ENCODE results near the gene TRIM65. TPM values are rescaled to one million over a fixed set of nuclear protein-coding genes. Genes with fewer than 3 reads are reported as not detected.

The TRIM65 gene
- total and polyA plus RNA-seq, 10 of the 15 experiments (the other 5 are each of a cell fraction or from before 2014, with no cell fraction given), result 1.4 to 26.0 (median 10.8) TPM

- Histone ChIP-seq H3K36me3 (ENCODE audit: control insufficient read depth in 2 of 2, insufficient read depth in 2 of 2, low read length in 1 of 2) (peaks cover 0 to 1% of the 10 kb centered on the region in 2 experiments), H3K4me3 (no peak overlapping the region), H4K20me1 (ENCODE audit: control insufficient read depth, insufficient read depth) (no peaks in the 10 kb centered on the region), H3K9me3 (replicated peaks; ENCODE audit: control insufficient read depth, insufficient read depth, low read length) (no peaks in the 10 kb centered on the region), H3K79me2 (ENCODE audit: control insufficient read depth, insufficient read depth, low read length) (peaks cover 18% of the 10 kb centered on the region), H3K4me2 (ENCODE audit: control insufficient read depth, insufficient read depth) (no peak overlapping the region), H3K9ac (ENCODE audit: control insufficient read depth, insufficient read depth, low read length) (no peak overlapping the region), H3K27me3 (replicated peaks in 1 of 2; ENCODE audit: control insufficient read depth in 2 of 2, insufficient read depth in 2 of 2, low read length in 1 of 2) (no peaks in the 10 kb centered on the region), H3K4me1 (ENCODE audit: control insufficient read depth, insufficient read depth, low read length) (peaks cover 5% of the 10 kb centered on the region), H2AFZ (ENCODE audit: control insufficient read depth, low read depth, low read length) (no peak overlapping the region), H3K27ac (ENCODE audit: control insufficient read depth, insufficient read depth) (no peak overlapping the region)
- ChIA-PET RAD21 (ENCODE audit: unreplicated experiment) (no interaction called here), CTCF (interaction anchor here (0.8 kb wide), 1 partner anchor 8 kb away, joined by 3 read pairs; no protein-coding TSS in a partner anchor), POLR2A (no interaction called here), SMC1A (ENCODE audit: uncharacterized antibody, unreplicated experiment) (interaction anchor here (0.6 to 0.9 kb wide), 2 partner anchors 31 to 60 kb away, joined by 3 to 4 read pairs; a partner anchor contains a TSS)
- intact Hi-C loops (cut with micrococcal nuclease; ENCODE audit: unreplicated experiment) (no loop called here), in situ Hi-C loops (cut with MboI) (no loop called here)
- WGBS (ENCODE audit: insufficient coverage, insufficient replicate concordance, low lambda C conversion rate, missing lambda C conversion rate), result 89% methylated on average over 31 of the region's 36 CpGs
- no peak for TF ChIP-seq CHD1 (IDR thresholded peaks at IDR 0.05; ENCODE audit: low read depth, low read length)
- TF ChIP-seq RELA (IDR thresholded peaks at IDR 0.05; ENCODE audit: borderline replicate concordance, partially characterized antibody), result no peak
- no peak for TF ChIP-seq ZBTB40 (IDR thresholded peaks at IDR 0.05; ENCODE audit: borderline replicate concordance)
- TF ChIP-seq PAX5 (IDR thresholded peaks at IDR 0.05; ENCODE audit: borderline replicate concordance, low read depth, low read length), result no peak
- no peak for TF ChIP-seq ZNF24 (IDR thresholded peaks at IDR 0.05)
- TF ChIP-seq SRF (IDR thresholded peaks at IDR 0.05; ENCODE audit: low read depth in 2 of 2, low read length in 2 of 2), result no peak
- TF ChIP-seq SREBF2 (IDR thresholded peaks at IDR 0.05; ENCODE audit: low read length), result no peak
- no peak for TF ChIP-seq LARP7 (IDR thresholded peaks at IDR 0.05)
- no peak for TF ChIP-seq SUZ12 (IDR thresholded peaks at IDR 0.05; ENCODE audit: unreplicated experiment)
- no peak for TF ChIP-seq IKZF2 (IDR thresholded peaks at IDR 0.05)
- no peak for TF ChIP-seq HDGF (IDR thresholded peaks at IDR 0.05)
- TF ChIP-seq ATF3 (IDR thresholded peaks at IDR 0.05; ENCODE audit: borderline replicate concordance, extremely low read depth, low read depth, low read length), result no peak
- TF ChIP-seq WRNIP1 (IDR thresholded peaks at IDR 0.05; ENCODE audit: borderline replicate concordance, low read depth, low read length), result no peak
- TF ChIP-seq STAT3 (IDR thresholded peaks at IDR 0.05; ENCODE audit: low read depth, low read length), result no peak
- BruUV-seq (replicated peaks), result no TSS peak
- ATAC-seq (no peak), DNase-seq (ENCODE audit: low read depth, low spot score) (no peak), FAIRE-seq (no peak)
These were observed 56.6 kb downstream of the TRIM65 start for GRCh38 chr17:75839942-75840798.

Data from GM12878 (cell line).